ENCODE data around the gene RAB3GAP2. TPM values are rescaled to one million over a fixed set of nuclear protein-coding genes. Genes with fewer than 3 reads are reported as not detected.
"Not testable (repeated sequence)": the region's sequence is repeated elsewhere in the genome, so short reads cannot be mapped to it uniquely, and the experiment has no call there.

The RAB3GAP2 gene
- total RNA-seq, 1 donor = 51.8 TPM

DNA sequence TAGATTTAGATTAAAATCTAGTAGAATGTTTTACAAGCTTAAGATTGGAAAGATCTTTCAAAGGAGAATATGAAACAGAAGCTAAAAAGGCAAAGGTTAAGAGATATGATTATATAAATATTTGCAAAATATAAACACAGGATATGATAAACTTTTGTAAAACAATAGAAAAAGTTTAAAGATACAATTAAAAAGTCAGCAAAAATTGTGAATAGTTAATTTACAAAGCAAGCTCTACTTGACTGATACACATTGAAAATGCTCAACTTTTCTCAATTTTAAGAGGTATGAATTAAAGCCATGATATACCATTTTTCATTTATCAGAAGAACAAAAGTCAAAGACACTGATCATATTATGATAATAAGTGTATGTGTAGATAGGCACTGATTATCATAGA is 21.0 kb downstream of the RAB3GAP2 start:
- TF ChIP-seq, protein P1, sequence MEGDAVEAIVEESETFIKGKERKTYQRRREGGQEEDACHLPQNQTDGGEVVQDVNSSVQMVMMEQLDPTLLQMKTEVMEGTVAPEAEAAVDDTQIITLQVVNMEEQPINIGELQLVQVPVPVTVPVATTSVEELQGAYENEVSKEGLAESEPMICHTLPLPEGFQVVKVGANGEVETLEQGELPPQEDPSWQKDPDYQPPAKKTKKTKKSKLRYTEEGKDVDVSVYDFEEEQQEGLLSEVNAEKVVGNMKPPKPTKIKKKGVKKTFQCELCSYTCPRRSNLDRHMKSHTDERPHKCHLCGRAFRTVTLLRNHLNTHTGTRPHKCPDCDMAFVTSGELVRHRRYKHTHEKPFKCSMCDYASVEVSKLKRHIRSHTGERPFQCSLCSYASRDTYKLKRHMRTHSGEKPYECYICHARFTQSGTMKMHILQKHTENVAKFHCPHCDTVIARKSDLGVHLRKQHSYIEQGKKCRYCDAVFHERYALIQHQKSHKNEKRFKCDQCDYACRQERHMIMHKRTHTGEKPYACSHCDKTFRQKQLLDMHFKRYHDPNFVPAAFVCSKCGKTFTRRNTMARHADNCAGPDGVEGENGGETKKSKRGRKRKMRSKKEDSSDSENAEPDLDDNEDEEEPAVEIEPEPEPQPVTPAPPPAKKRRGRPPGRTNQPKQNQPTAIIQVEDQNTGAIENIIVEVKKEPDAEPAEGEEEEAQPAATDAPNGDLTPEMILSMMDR (IDR thresholded peaks at IDR 0.05; ENCODE audit: insufficient read depth, low read depth, low read length) = no peak
- DNase-seq (ENCODE audit: low read depth) = no peak
- H3K4me3 ChIP-seq (ENCODE audit: low read depth, low read length) = no peak overlapping the region

DNA sequence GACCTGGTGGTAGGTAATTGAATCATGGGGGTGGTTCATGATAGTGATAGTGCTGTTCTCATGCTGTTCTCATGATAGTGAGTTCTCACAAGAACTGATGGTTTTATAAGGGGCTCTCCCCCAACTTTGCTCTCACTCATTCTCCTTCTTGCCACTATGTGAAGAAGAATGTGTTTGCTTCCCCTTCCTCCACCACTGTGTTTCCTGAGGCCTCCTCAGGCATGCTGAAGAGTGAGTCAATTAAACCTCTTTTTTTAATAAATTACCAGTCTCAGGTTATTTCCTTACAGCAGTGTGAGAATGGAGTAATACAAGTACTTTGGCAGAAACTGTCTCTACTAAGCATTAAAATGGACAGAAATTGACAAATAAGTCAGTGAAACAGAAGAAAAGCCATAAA is 21.6 kb downstream of the RAB3GAP2 start:
- DNase-seq (ENCODE audit: low read depth) = no peak
- TF ChIP-seq, protein P1 (IDR thresholded peaks at IDR 0.05; ENCODE audit: insufficient read depth, low read depth, low read length) = no peak
- H3K4me3 ChIP-seq (ENCODE audit: low read depth, low read length) = no peak overlapping the region

DNA sequence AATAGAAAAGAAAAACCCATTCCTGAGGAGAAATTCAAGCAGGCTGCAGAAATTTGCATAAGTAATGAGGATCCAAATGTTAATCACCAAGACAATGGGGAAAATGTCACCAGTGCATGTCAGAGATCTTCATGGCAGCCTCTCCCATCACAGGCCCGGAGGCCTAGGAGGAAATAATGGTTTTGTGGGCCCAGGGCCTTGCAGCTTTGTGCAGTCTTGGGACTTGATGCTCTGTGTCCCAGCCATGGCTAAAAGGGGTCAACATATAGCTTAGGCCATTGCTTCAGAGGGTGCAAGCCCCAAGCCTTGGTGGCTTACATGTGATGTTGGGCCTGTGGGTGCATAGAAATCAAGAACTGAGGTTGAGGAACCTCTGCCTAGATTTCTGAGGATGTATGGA is 22.7 kb downstream of the RAB3GAP2 start:
- H3K4me3 ChIP-seq (ENCODE audit: low read depth, low read length) = no peak overlapping the region
- no peak for DNase-seq (ENCODE audit: low read depth)
- TF ChIP-seq, protein P1 (IDR thresholded peaks at IDR 0.05; ENCODE audit: insufficient read depth, low read depth, low read length) = no peak

DNA sequence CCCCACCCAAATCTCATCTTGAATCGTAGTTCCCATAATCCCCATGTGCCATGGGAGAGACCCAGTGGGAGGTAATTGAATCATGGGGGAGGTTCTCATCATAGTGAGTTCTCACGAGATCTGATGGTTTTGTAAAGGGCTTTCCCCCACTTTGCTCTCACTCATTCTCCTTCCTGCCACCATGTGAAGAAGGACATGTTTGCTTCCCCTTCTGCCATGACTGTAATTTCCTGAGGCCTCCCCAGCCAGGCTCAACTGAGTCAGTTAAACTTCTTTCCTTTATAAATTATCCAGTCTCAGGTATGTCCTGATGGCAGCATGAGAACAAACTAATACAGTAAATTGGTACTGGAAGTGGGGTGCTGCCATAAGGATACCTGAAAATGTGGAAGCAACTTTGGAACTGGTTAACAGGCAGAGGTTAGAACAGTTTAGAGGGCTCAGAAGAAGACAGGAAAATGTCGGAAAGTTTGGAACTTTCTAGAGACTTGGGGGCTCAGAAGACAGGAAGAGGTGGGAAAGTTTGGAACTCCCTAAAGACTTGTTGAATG is 23.5 kb downstream of the RAB3GAP2 start:
- H3K4me3 ChIP-seq (ENCODE audit: low read depth, low read length); DNase-seq (ENCODE audit: low read depth): not testable (repeated sequence)

DNA sequence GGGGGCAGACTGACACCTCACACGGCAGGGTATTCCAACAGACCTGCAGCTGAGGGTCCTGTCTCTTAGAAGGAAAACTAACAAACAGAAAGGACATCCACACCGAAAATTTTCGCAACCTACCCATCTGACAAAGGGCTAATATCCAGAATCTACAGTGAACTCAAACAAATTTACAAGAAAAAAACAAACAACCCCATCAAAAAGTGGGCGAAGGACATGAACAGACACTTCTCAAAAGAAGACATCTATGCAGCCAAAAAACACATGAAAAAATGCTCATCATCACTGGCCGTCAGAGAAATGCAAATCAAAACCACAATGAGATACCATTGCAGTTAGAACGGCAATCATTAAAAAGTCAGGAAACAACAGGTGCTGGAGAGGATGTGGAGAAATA is 26.4 kb downstream of the RAB3GAP2 start:
- not testable (repeated sequence) for DNase-seq (ENCODE audit: low read depth); H3K4me3 ChIP-seq (ENCODE audit: low read depth, low read length)

DNA sequence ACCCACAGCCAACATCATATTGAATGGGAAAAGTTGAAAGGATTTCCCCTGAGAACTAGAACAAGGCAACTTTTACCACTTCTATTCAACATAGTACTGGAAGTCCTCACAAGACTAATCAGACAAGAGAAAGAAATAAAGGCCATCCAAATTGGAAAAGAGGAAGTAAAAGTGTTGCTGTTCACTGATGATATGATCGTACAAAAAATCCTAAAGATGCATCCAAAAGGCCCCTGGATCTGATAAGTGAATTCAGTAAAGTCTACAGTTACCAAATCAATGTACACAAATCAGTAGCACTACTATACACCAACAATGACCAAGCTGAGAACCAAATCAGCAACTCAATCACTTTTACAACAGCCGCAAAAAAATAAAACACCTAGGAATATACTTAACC is 28.3 kb downstream of the RAB3GAP2 start:
- no peak overlapping the region for H3K4me3 ChIP-seq (ENCODE audit: low read depth, low read length)
- TF ChIP-seq, protein P1 (IDR thresholded peaks at IDR 0.05; ENCODE audit: insufficient read depth, low read depth, low read length) = no peak
- no peak for DNase-seq (ENCODE audit: low read depth)

DNA sequence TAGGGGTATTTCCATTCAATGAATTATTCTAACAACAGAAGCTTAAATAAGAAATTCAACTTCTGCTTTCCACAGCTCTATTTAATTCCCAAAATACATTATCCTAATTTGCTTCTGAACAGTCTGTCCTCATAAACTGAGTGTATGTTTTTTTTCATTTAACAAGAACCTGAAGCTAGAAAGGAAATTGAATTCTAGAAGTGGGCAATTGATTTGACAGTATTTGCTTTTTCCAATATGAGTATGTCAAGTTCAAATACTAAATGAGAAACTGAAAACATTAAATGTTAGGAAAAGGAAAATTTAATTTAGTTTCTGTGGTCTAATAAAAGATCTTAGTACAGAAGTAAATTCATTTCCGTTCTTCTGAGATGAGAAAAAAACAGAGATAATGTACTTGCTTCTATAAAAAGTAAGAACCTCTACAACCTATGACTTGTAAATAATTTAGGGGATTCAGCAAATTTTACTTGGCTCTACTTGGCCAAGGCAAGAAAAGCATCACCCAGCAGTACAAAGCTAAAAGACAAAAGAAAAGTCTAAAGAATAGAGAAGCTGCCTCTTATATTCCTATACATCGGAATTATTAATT is 31.1 kb downstream of the RAB3GAP2 start:
- no peak for DNase-seq (ENCODE audit: low read depth)
- TF ChIP-seq, protein P1 (IDR thresholded peaks at IDR 0.05; ENCODE audit: insufficient read depth, low read depth, low read length) = no peak
- no peak overlapping the region for H3K4me3 ChIP-seq (ENCODE audit: low read depth, low read length)

DNA sequence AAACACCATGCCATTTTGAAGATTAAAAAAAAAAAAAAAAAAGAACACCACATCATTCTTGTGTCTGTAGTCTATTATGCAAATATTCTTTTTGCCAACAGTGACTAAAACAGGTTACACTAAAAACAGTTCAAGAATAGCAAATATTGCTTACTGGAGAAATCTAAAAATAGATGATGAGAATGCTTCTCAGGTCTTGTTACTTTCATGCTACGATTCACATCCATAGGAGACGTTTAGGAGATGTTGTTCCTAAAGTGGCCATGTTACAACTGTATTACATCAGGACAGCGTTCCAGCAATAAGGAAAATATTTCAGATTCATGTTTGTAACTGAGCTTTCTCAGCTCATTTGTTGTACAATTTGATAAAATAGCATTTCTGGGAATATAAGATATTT is 32.3 kb downstream of the RAB3GAP2 start:
- TF ChIP-seq, protein P1 (IDR thresholded peaks at IDR 0.05; ENCODE audit: insufficient read depth, low read depth, low read length) = no peak
- DNase-seq (ENCODE audit: low read depth) = no peak

More for the DNA sequence above, 32.3 kb downstream of the RAB3GAP2 start:
- no peak overlapping the region for H3K4me3 ChIP-seq (ENCODE audit: low read depth, low read length)
